ENCODE data around the gene WDR18.
A peak's percentile ranks its signal among the peaks of the same experiment; 100 is the strongest.

Gene WDR18

GRCh38 chr19:950352-951066 lies 33.6 kb upstream of the WDR18 start:
- TF ChIP-seq CTCF (IDR thresholded peaks at IDR 0.05; ENCODE audit: low read depth, low read length) = no peak

GRCh38 chr19:952049-952679 lies 32.0 kb upstream of the WDR18 start:
- no peak for DNase-seq (ENCODE audit: low read depth in 2 of 2)
- H3K4me3 ChIP-seq (replicated peaks in 1 of 2; ENCODE audit: low read depth in 2 of 2, low read length in 2 of 2) = no peak overlapping the region
- TF ChIP-seq CTCF (IDR thresholded peaks at IDR 0.05; ENCODE audit: low read depth, low read length) = no peak

More at GRCh38 chr19:950352-951066, 33.6 kb upstream of the WDR18 start:
- DNase-seq (ENCODE audit: low read depth in 2 of 2) = no peak
- H3K4me3 ChIP-seq (replicated peaks in 1 of 2; ENCODE audit: low read depth in 2 of 2, low read length in 2 of 2) = no peak overlapping the region

GRCh38 chr19:952680-953444 lies 31.3 kb upstream of the WDR18 start:
- H3K4me3 ChIP-seq (replicated peaks in 1 of 2; ENCODE audit: low read depth in 2 of 2, low read length in 2 of 2) = no peak overlapping the region
- peak in 1 of 2 donors; percentile 28 for DNase-seq (ENCODE audit: low read depth in 2 of 2)
- TF ChIP-seq CTCF (IDR thresholded peaks at IDR 0.05; ENCODE audit: low read depth, low read length) = no peak

- DNase-seq (ENCODE audit: low read depth in 2 of 2) = no peak
- no peak overlapping the region for H3K4me3 ChIP-seq (replicated peaks in 1 of 2; ENCODE audit: low read depth in 2 of 2, low read length in 2 of 2)
- no peak for TF ChIP-seq CTCF (IDR thresholded peaks at IDR 0.05; ENCODE audit: low read depth, low read length)
These were observed 30.5 kb upstream of the WDR18 start for GRCh38 chr19:953445-954271.

GRCh38 chr19:954272-954671 lies 29.9 kb upstream of the WDR18 start:
- DNase-seq (ENCODE audit: low read depth in 2 of 2) = no peak
- no peak for TF ChIP-seq CTCF (IDR thresholded peaks at IDR 0.05; ENCODE audit: low read depth, low read length)

More at GRCh38 chr19:954272-954671, 29.9 kb upstream of the WDR18 start:
- no peak overlapping the region for H3K4me3 ChIP-seq (replicated peaks in 1 of 2; ENCODE audit: low read depth in 2 of 2, low read length in 2 of 2)

Measured in cardiac fibroblast (primary cell).